H1 (cell line): ENCODE results near the gene CST7. TPM values are rescaled to one million over a fixed set of nuclear protein-coding genes. Genes with fewer than 3 reads are reported as not detected.

ENCODE experiments used
- CTCF ChIA-PET: fragments of 300-600 bp; sonication (Branson Sonifier 250); formaldehyde crosslinking; loops from one replicate; lab custom pipeline; 2021; ENCODE audit not compliant: partially characterized antibody; lab: Charles Lee
- POLR2A ChIA-PET: fragments of 300-600 bp; sonication (Branson Sonifier 250); formaldehyde crosslinking; loops from one replicate; lab custom pipeline; 2021; ENCODE audit warnings: inconsistent platforms; ENCODE audit not compliant: partially characterized antibody; lab: Charles Lee
- DNase-seq, 2 experiments: peaks; one replicate each; pipeline versions ENCODE4 v3.0.0 to v3.0.0-alpha.2; 2010 to 2022; ENCODE audit warnings: low spot score in 2 of 2, low read depth in 1 of 2, mixed read lengths in 1 of 2
- FAIRE-seq: peaks from 2 replicates; lab custom pipeline; 2011; peaks lifted over from hg19 to GRCh38; lab: Jason Lieb, UNC
- H2AFZ ChIP-seq: 2 replicates; pipeline ENCODE4 v1.8.1; 2012; ENCODE audit warnings: low read length, inconsistent platforms
- H2AK5ac ChIP-seq: 2 replicates; pipeline ENCODE4 v1.6.1; 2013; ENCODE audit warnings: low read depth, low read length
- H2BK120ac ChIP-seq: replicated peaks from 2 replicates; pipeline ENCODE3; 2013; ENCODE audit warnings: low read depth, low read length, inconsistent platforms
- H2BK12ac ChIP-seq: 2 replicates; pipeline ENCODE4 v1.6.1; 2013; ENCODE audit warnings: low read depth, low read length
- H2BK15ac ChIP-seq: 2 replicates; pipeline ENCODE4 v1.6.1; 2013; ENCODE audit warnings: low read length
- H2BK20ac ChIP-seq: 2 replicates; pipeline ENCODE4 v1.6.1; 2013; ENCODE audit warnings: low read length
- H2BK5ac ChIP-seq: 2 replicates; pipeline ENCODE4 v1.6.1; 2013; ENCODE audit warnings: low read depth, low read length
- H3K14ac ChIP-seq: 2 replicates; pipeline ENCODE4 v1.6.1; 2013; ENCODE audit warnings: inconsistent platforms; ENCODE audit not compliant: insufficient read length
- H3K18ac ChIP-seq: 2 replicates; pipeline ENCODE4 v1.6.1; 2013; ENCODE audit warnings: low read length; ENCODE audit errors: extremely low read depth
- H3K23ac ChIP-seq: 2 replicates; pipeline ENCODE4 v1.6.1; 2013; ENCODE audit warnings: inconsistent platforms; ENCODE audit not compliant: insufficient read length
- H3K23me2 ChIP-seq: 2 replicates; pipeline ENCODE4 v1.6.1; 2013; ENCODE audit warnings: low read depth, low read length
- H3K27ac ChIP-seq: 2 replicates; pipeline ENCODE4 v1.6.1; 2011; ENCODE audit warnings: low read depth, low read length, inconsistent platforms
- H3K27me3 ChIP-seq, 4 experiments: replicated peaks in 1 of 4; 1 replicate in 1 of 4; 2 replicates in 3 of 4; pipeline versions ENCODE4 v1.6.1 to v1.8.1; 2011 to 2013; ENCODE audit warnings: low read length in 3 of 4, mild to moderate bottlenecking in 3 of 4, inconsistent platforms in 2 of 4, mixed read lengths in 2 of 4, moderate library complexity in 1 of 4; ENCODE audit not compliant: control insufficient read depth in 3 of 4, insufficient read depth in 3 of 4; ENCODE audit errors: extremely low read depth in 1 of 4
- H3K36me3 ChIP-seq, 4 experiments: 2 replicates each; pipeline versions ENCODE4 v1.6.1 to v1.8.1; 2011 to 2013; ENCODE audit warnings: mild to moderate bottlenecking in 4 of 4, low read length in 3 of 4, moderate library complexity in 2 of 4, control low read depth in 1 of 4, inconsistent platforms in 1 of 4; ENCODE audit not compliant: insufficient read depth in 4 of 4, control insufficient read depth in 2 of 4
- H3K4ac ChIP-seq: replicated peaks from 2 replicates; pipeline ENCODE3; 2013; ENCODE audit warnings: low read length, low read depth, mixed read lengths, inconsistent platforms; ENCODE audit not compliant: insufficient read length
- H3K4me1 ChIP-seq, 4 experiments: replicated peaks in 1 of 4; 1 replicate in 1 of 4; 2 replicates in 3 of 4; pipeline versions ENCODE4 v1.6.1 to v1.8.1; 2011 to 2013; ENCODE audit warnings: low read length in 3 of 4, inconsistent platforms in 2 of 4, mixed read lengths in 1 of 4; ENCODE audit not compliant: insufficient read depth in 4 of 4, control insufficient read depth in 3 of 4
- H3K4me2 ChIP-seq, 2 experiments: 2 replicates each; pipeline versions ENCODE4 v1.6.1 to v1.8.1; 2011 to 2013; ENCODE audit warnings: low read depth in 2 of 2, low read length in 2 of 2, control low read depth in 1 of 2, inconsistent platforms in 1 of 2, mild to moderate bottlenecking in 1 of 2; ENCODE audit not compliant: insufficient read depth in 1 of 2
- H3K4me3 ChIP-seq, 4 experiments: fragments of 200-600, 300-600 bp in 1 of 4; sonication (generic), shearing (Covaris generic), sonication (Bioruptor Twin) in 1 of 4; 2 replicates each; pipeline versions ENCODE4 v1.5.1 to v1.8.1; 2011 to 2016; ENCODE audit warnings: low read length in 4 of 4, low read depth in 3 of 4, control low read depth in 2 of 4, inconsistent platforms in 2 of 4, mild to moderate bottlenecking in 2 of 4, mixed read lengths in 1 of 4, moderate library complexity in 1 of 4; ENCODE audit not compliant: insufficient read depth in 2 of 4; ENCODE audit errors: extremely low read depth in 1 of 4
- H3K56ac ChIP-seq: replicated peaks from 2 replicates; pipeline ENCODE3; 2013; ENCODE audit warnings: low read depth, mild to moderate bottlenecking, mixed read lengths, low read length, inconsistent platforms; ENCODE audit not compliant: insufficient read length
- H3K79me1 ChIP-seq: 2 replicates; pipeline ENCODE4 v1.6.1; 2013; ENCODE audit warnings: low read depth, low read length, control low read depth
- H3K79me2 ChIP-seq, 2 experiments: 2 replicates each; pipeline versions ENCODE4 v1.6.1 to v1.8.1; 2012 to 2013; ENCODE audit warnings: low read length in 2 of 2, mild to moderate bottlenecking in 2 of 2, inconsistent platforms in 1 of 2; ENCODE audit not compliant: insufficient read depth in 2 of 2, control insufficient read depth in 1 of 2
- H3K9ac ChIP-seq, 4 experiments: replicated peaks in 1 of 4; 1 replicate in 1 of 4; 2 replicates in 3 of 4; pipeline versions ENCODE4 v1.6.1 to v1.8.1; 2011 to 2013; ENCODE audit warnings: low read depth in 3 of 4, low read length in 3 of 4, control low read depth in 2 of 4, mild to moderate bottlenecking in 2 of 4, moderate library complexity in 2 of 4, inconsistent platforms in 1 of 4; ENCODE audit errors: extremely low read depth in 1 of 4
- H3K9me3 ChIP-seq, 2 experiments: 2 replicates each; pipeline versions ENCODE4 v1.6.1 to v1.8.1; 2012 to 2013; ENCODE audit warnings: mild to moderate bottlenecking in 2 of 2, moderate library complexity in 2 of 2, control low read depth in 1 of 2, inconsistent platforms in 1 of 2, low read depth in 1 of 2, low read length in 1 of 2, mixed read lengths in 1 of 2; ENCODE audit not compliant: insufficient read depth in 2 of 2
- H4K20me1 ChIP-seq, 2 experiments: replicated peaks in 1 of 2; 2 replicates each; pipeline versions ENCODE3 to v1.8.1; 2011 to 2013; ENCODE audit warnings: inconsistent platforms in 2 of 2, low read length in 2 of 2, mild to moderate bottlenecking in 1 of 2; ENCODE audit not compliant: insufficient read depth in 2 of 2, control insufficient read depth in 1 of 2
- H4K5ac ChIP-seq: 2 replicates; pipeline ENCODE4 v1.6.1; 2013; ENCODE audit warnings: low read length, low read depth, mixed read lengths, inconsistent platforms; ENCODE audit not compliant: insufficient read length
- H4K8ac ChIP-seq: 2 replicates; pipeline ENCODE4 v1.8.0; 2013; ENCODE audit warnings: mild to moderate bottlenecking, moderate library complexity, low read length, inconsistent platforms; ENCODE audit not compliant: insufficient read depth; ENCODE audit errors: extremely low read depth
- H4K91ac ChIP-seq: replicated peaks from 2 replicates; pipeline ENCODE3; 2013; ENCODE audit warnings: low read length, mixed read lengths, inconsistent platforms; ENCODE audit not compliant: insufficient read length
- ASH2L ChIP-seq: fragments of 200-600, 300-600 bp; sonication (generic); IDR thresholded peaks from one replicate; pipeline ENCODE4 v1.7.1; 2017; ENCODE audit warnings: low read length
- EP300 ChIP-seq, 2 experiments: IDR thresholded peaks; 1 replicate in 1 of 2; 2 replicates in 1 of 2; pipeline ENCODE4 v1.6.1; 2011 to 2012; ENCODE audit warnings: low read depth in 2 of 2, low read length in 2 of 2, mild to moderate bottlenecking in 2 of 2, borderline replicate concordance in 1 of 2, inconsistent platforms in 1 of 2, moderate library complexity in 1 of 2
- KDM1A ChIP-seq: fragments of 200-600, 300-600 bp; sonication (generic); IDR thresholded peaks from 2 replicates; pipeline ENCODE4 v1.7.1; 2016; ENCODE audit warnings: mild to moderate bottlenecking, low read length, borderline replicate concordance
- PHF8 ChIP-seq: fragments of 200-600 bp; sonication (generic); conservative IDR thresholded peaks from 2 replicates; pipeline ENCODE4 v1.7.1; 2012; ENCODE audit warnings: low read depth, mild to moderate bottlenecking, inconsistent platforms, low read length, moderate library complexity
- POU5F1 ChIP-seq: IDR thresholded peaks from 2 replicates; pipeline ENCODE4 v1.6.1; 2011; ENCODE audit warnings: low read depth, mild to moderate bottlenecking, low read length, moderate library complexity
- RFX5 ChIP-seq: IDR thresholded peaks from 2 replicates; pipeline ENCODE4 v1.6.1; 2011; ENCODE audit warnings: low read depth, low read length, improper control_type of control experiment, borderline replicate concordance
- RXRA ChIP-seq: IDR thresholded peaks from 2 replicates; pipeline ENCODE4 v1.6.1; 2011; ENCODE audit warnings: low read depth, mild to moderate bottlenecking, low read length, moderate library complexity; ENCODE audit not compliant: insufficient read depth
- SP1 ChIP-seq: IDR thresholded peaks from 2 replicates; pipeline ENCODE4 v1.6.1; 2011; ENCODE audit warnings: low read depth, low read length
- TCF12 ChIP-seq: IDR thresholded peaks from 2 replicates; pipeline ENCODE4 v1.6.1; 2011; ENCODE audit warnings: low read depth, mild to moderate bottlenecking, low read length
- YY1 ChIP-seq: IDR thresholded peaks from 2 replicates; pipeline ENCODE4 v1.6.1; 2011; ENCODE audit warnings: low read depth, mild to moderate bottlenecking, low read length
- WGBS, 2 experiments: shearing (Covaris generic) in 1 of 2; methylation state at CpG; one replicate each; pipeline versions ENCODE4 v1.1.6 to v1.1.7; 2013 to 2015; ENCODE audit warnings: low lambda C conversion rate in 2 of 2, mixed read lengths in 2 of 2, inconsistent platforms in 1 of 2, low coverage in 1 of 2, missing lambda C conversion rate in 1 of 2; ENCODE audit not compliant: insufficient replicate concordance in 2 of 2, insufficient coverage in 1 of 2, insufficient read length in 1 of 2; ENCODE audit errors: extremely low coverage in 1 of 2, missing lambda C conversion rate in 1 of 2; 5-methylcytosine and 5-hydroxymethylcytosine counted together
- polyA plus RNA-seq, 7 experiments: library from polyadenylated mRNA; depleted of rRNA in 3 of 7; stranded (reverse) in 5 of 7; unstranded in 2 of 7; fragments of >200 nt in 5 of 7; fragments of 200-250 nt in 2 of 7; gene quantifications; 1 replicate in 5 of 7; 2 replicates in 1 of 7; 4 replicates in 1 of 7; pipeline versions ENCODE4 v1.2.1 to v1.2.3, GENCODE V29; 2011 to 2013; ENCODE audit warnings: missing spikeins in 2 of 7, mixed read lengths in 2 of 7
- total RNA-seq: library from RNA; stranded (reverse); fragmentation: NEBNext Ultra II Directional; extraction: Animal tissue kit (Norgen Biotek cat#: 25700); gene quantifications from 2 replicates; pipeline ENCODE4 v1.2.1, GENCODE V29; 2021

CST7 gene
- total and polyA plus RNA-seq, 2 of the 8 experiments (the other 6 are each of a cell fraction or from before 2014, with no cell fraction given) = not detected

DNA sequence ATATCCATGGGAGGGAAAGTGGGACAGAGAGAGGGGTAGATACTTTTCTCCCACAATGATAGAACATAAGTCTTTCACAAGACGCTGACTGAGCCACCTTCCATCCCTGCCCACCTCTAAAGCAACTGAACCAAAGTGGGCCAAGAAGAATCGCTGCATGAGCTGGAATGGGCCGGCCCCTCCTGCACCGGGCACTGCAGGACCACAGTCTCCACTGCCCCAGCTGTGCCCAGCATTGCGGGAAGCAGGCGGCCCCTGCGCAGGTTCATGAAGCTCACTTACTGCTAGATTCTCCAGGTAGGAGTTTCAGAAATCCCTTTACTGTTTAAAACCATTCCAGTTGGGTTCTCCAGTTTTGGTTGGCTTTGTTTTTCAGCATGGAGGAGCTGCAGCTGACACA is 32.0 kb upstream of the CST7 start:
- Histone ChIP-seq H2BK5ac (no peak overlapping the region), H3K9ac (no peak overlapping the region), H3K36me3 (no peaks in the 10 kb centered on the region), H3K4me2 (no peak overlapping the region), H2BK15ac (no peak overlapping the region), H3K23ac (no peak overlapping the region), H3K27ac (no peak overlapping the region), H2BK20ac (no peak overlapping the region), H2AK5ac (no peak overlapping the region), H3K56ac (no peak overlapping the region), H4K5ac (no peak overlapping the region), H4K20me1 (no peaks in the 10 kb centered on the region), H3K79me1 (no peaks in the 10 kb centered on the region), H3K4ac (no peak overlapping the region), H3K23me2 (no peaks in the 10 kb centered on the region), H2BK120ac (no peak overlapping the region), H3K27me3 (no peaks in the 10 kb centered on the region; a peak in 1 of 7 replicates), H2BK12ac (no peak overlapping the region), H3K18ac (no peak overlapping the region), H2AFZ (no peak overlapping the region), H3K79me2 (no peaks in the 10 kb centered on the region), H4K91ac (no peak overlapping the region), H3K9me3 (peaks cover 5 to 13% of the 10 kb centered on the region in 2 experiments), H3K4me3 (no peak overlapping the region), H4K8ac (no peak overlapping the region), H3K14ac (no peak overlapping the region), H3K4me1 (no peaks in the 10 kb centered on the region)
- peak in 1 of 2 experiments; percentile 29 for DNase-seq
- ChIA-PET CTCF (interaction anchor here (0.7 to 7.1 kb wide), 9 partner anchors 14 to 979 kb away, joined by 3 to 64 read pairs (median 3); no protein-coding TSS in a partner anchor), POLR2A (no interaction called here)
- FAIRE-seq = no peak
- 88% methylated on average over 7 of the region's 7 CpGs; no CpG with 5 or more reads in 1 of the 2 experiments for WGBS, 2 experiments
- TF ChIP-seq ASH2L (no peak), POU5F1 (no peak), RFX5 (no peak), TCF12 (no peak), YY1 (no peak), EP300 (IDR thresholded peaks at IDR 0.05; ENCODE audit: borderline replicate concordance in 1 of 2, low read depth in 2 of 2, low read length in 2 of 2) (no peak), RXRA (no peak), SP1 (no peak), PHF8 (no peak), KDM1A (no peak)
